GM23338 (cell line): ENCODE results near the gene FHIT. TPM values are rescaled to one million over a fixed set of nuclear protein-coding genes. Genes with fewer than 3 reads are reported as not detected.

Experiments
- ATAC-seq: fragments of 200-7000 bp; cut with Tn5 transposase; 3 replicates; pipeline ENCODE4 v1.9.1; 2020
- DNase-seq: peaks from one replicate; pipeline ENCODE4 v3.0.0-alpha.2; 2015; ENCODE audit warnings: low spot score
- H2AFZ ChIP-seq: fragments of 200-600 bp; sonication (generic); 2 replicates; pipeline ENCODE4 v1.8.0; 2016; ENCODE audit warnings: antibody characterized with exemption, mild to moderate bottlenecking, moderate library complexity
- H3F3A ChIP-seq: fragments of 200-600 bp; sonication (generic); replicated peaks from 2 replicates; pipeline ENCODE4 v1.8.0; 2017; ENCODE audit warnings: antibody characterized with exemption, mixed run types, low read depth
- H3K27ac ChIP-seq: fragments of 200-600 bp; sonication (generic); 2 replicates; pipeline ENCODE4 v1.6.1; 2016; ENCODE audit warnings: low read depth
- H3K27me3 ChIP-seq: fragments of 200-600 bp; sonication (generic); 2 replicates; pipeline ENCODE4 v1.8.0; 2016; ENCODE audit warnings: mild to moderate bottlenecking, mixed run types, moderate library complexity; ENCODE audit not compliant: insufficient read depth
- H3K36me3 ChIP-seq: fragments of 200-600 bp; sonication (generic); 2 replicates; pipeline ENCODE4 v1.8.0; 2016; ENCODE audit warnings: mild to moderate bottlenecking; ENCODE audit not compliant: insufficient read depth
- H3K4me1 ChIP-seq: fragments of 200-600 bp; sonication (generic); 2 replicates; pipeline ENCODE4 v1.8.0; 2016; ENCODE audit warnings: mild to moderate bottlenecking, moderate library complexity; ENCODE audit not compliant: insufficient read depth
- H3K4me2 ChIP-seq: fragments of 200-600 bp; sonication (generic); 2 replicates; pipeline ENCODE4 v1.7.1; 2017; ENCODE audit warnings: mixed run types
- H3K4me3 ChIP-seq: fragments of 200-600 bp; sonication (generic); 2 replicates; pipeline ENCODE4 v1.6.1; 2016; ENCODE audit warnings: mixed run types
- H3K79me2 ChIP-seq: fragments of 200-600 bp; sonication (generic); replicated peaks from 2 replicates; pipeline ENCODE4 v1.8.0; 2017; ENCODE audit warnings: mild to moderate bottlenecking; ENCODE audit not compliant: insufficient read depth
- H3K9me2 ChIP-seq: fragments of 200-600 bp; sonication (generic); 2 replicates; pipeline ENCODE4 v1.8.0; 2017; ENCODE audit not compliant: insufficient read depth
- H4K20me1 ChIP-seq: fragments of 200-600 bp; sonication (generic); replicated peaks from 2 replicates; pipeline ENCODE4 v1.8.0; 2017; ENCODE audit warnings: mild to moderate bottlenecking; ENCODE audit not compliant: insufficient read depth
- H3K27ac Mint-ChIP-seq: 2 replicates; pipeline ENCODE4 v1.8.0; 2020; ENCODE audit warnings: inconsistent platforms, mild to moderate bottlenecking, moderate library complexity, mixed read lengths
- H3K27me3 Mint-ChIP-seq: 3 replicates; pipeline ENCODE4 v1.8.0; 2022; ENCODE audit warnings: low read depth, mild to moderate bottlenecking, moderate library complexity, mixed read lengths, inconsistent platforms; ENCODE audit not compliant: insufficient read depth, poor library complexity
- H3K36me3 Mint-ChIP-seq: 3 replicates; pipeline ENCODE4 v1.8.0; 2021; ENCODE audit warnings: low read depth, mild to moderate bottlenecking, inconsistent platforms, moderate library complexity, mixed read lengths
- H3K4me1 Mint-ChIP-seq: 3 replicates; pipeline ENCODE4 v1.8.0; 2020; ENCODE audit warnings: mild to moderate bottlenecking, inconsistent platforms, mixed read lengths
- H3K4me3 Mint-ChIP-seq: 3 replicates; pipeline ENCODE4 v1.8.0; 2021; ENCODE audit warnings: moderate library complexity, mild to moderate bottlenecking, inconsistent platforms, mixed read lengths
- H3K9me3 Mint-ChIP-seq: 3 replicates; pipeline ENCODE4 v1.8.0; 2020; ENCODE audit warnings: moderate library complexity, mild to moderate bottlenecking, inconsistent platforms, mixed read lengths
- CREB1 ChIP-seq: fragments of 250-450 bp; sonication (Bioruptor Pico); IDR thresholded peaks from 2 replicates; pipeline ENCODE4 v1.5.0; 2020; ENCODE audit warnings: low read depth, mild to moderate bottlenecking, moderate library complexity
- ETS1 ChIP-seq: IDR thresholded peaks from 2 replicates; pipeline ENCODE4 v1.6.1; 2016; ENCODE audit warnings: antibody characterized with exemption
- EZH2 ChIP-seq: fragments of 200-600 bp; sonication (generic); IDR thresholded peaks from one replicate; pipeline ENCODE4 v1.8.0; 2017; ENCODE audit warnings: antibody characterized with exemption, mild to moderate bottlenecking, low read depth; ENCODE audit not compliant: unreplicated experiment
- EZH2phosphoT487 ChIP-seq: fragments of 200-600 bp; sonication (generic); IDR thresholded peaks from one replicate; pipeline ENCODE4 v1.8.1; 2018; ENCODE audit warnings: antibody characterized with exemption; ENCODE audit not compliant: unreplicated experiment
- JUNB ChIP-seq: IDR thresholded peaks from one replicate; pipeline ENCODE4 v1.6.1; 2016; ENCODE audit warnings: antibody characterized with exemption; ENCODE audit not compliant: unreplicated experiment
- NANOG ChIP-seq: IDR thresholded peaks from 2 replicates; pipeline ENCODE4 v1.6.1; 2016; ENCODE audit warnings: antibody characterized with exemption, borderline replicate concordance
- POLR2AphosphoS5 ChIP-seq: IDR thresholded peaks from 2 replicates; pipeline ENCODE4 v1.6.1; 2016; ENCODE audit warnings: antibody characterized with exemption, low read depth
- REST ChIP-seq: IDR thresholded peaks from one replicate; pipeline ENCODE4 v1.6.1; 2018; ENCODE audit warnings: antibody characterized with exemption; ENCODE audit not compliant: unreplicated experiment
- STAT1 ChIP-seq: IDR thresholded peaks from one replicate; pipeline ENCODE4 v1.6.1; 2016; ENCODE audit warnings: antibody characterized with exemption; ENCODE audit not compliant: unreplicated experiment
- ZNF114 ChIP-seq: fragments of 250-450 bp; sonication (Bioruptor Pico); IDR thresholded peaks from 2 replicates; pipeline ENCODE4 v1.5.0; 2020; ENCODE audit warnings: mild to moderate bottlenecking, moderate library complexity
- ZNF331 ChIP-seq: fragments of 250-450 bp; sonication (Bioruptor Pico); IDR thresholded peaks from 2 replicates; pipeline ENCODE4 v1.5.0; 2020; ENCODE audit warnings: low read depth, mild to moderate bottlenecking, moderate library complexity
- ZNF462 ChIP-seq: fragments of 250-450 bp; sonication (Bioruptor Pico); IDR thresholded peaks from 2 replicates; pipeline ENCODE4 v1.5.0; 2020; ENCODE audit warnings: mild to moderate bottlenecking, moderate library complexity
- polyA plus RNA-seq: library from polyadenylated mRNA; unstranded; fragments of >200 nt; fragmentation: Nextera tagmentation; extraction: Ambion mirVana; gene quantifications from 2 replicates; pipeline ENCODE4 v1.2.1, GENCODE V29; 2016
- total RNA-seq: library from RNA; depleted of rRNA; stranded (reverse); fragments of >200 nt; shearing (Covaris generic); gene quantifications from 2 replicates; pipeline ENCODE4 v1.2.3, GENCODE V29; 2014
- TF ChIP-seq, protein P1 (sequence below), 2 experiments: fragments of 200-600 bp in 1 of 2; sonication (generic) in 1 of 2; conservative IDR thresholded peaks; 2 replicates each; pipeline versions ENCODE4 v1.5.1 to v1.6.1; 2016 to 2017; ENCODE audit warnings: antibody characterized with exemption in 2 of 2, low read depth in 2 of 2, mild to moderate bottlenecking in 2 of 2, moderate library complexity in 1 of 2

FHIT gene
- total and polyA plus RNA-seq, 2 experiments from 2014 or later = 3.0 to 8.3 TPM

DNA sequence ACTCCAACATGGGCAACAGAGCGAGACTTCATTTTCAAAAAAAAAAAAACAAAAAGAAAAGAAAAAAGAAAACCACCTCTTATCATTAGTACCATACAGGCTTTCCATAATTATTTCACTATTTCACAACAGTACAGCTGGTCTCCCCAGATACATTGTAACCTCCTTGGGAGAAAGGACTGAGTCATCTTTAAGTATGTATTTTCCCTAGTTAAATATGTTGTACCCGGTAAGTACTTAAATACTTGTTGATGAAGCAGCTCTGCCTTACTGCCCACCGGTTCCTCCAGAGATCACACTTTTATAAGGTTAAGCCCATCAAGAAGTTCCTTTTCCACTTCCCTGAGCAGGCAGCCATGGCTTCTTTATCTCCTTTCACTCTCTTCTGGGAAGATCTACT lies 1412.0 kb downstream of the FHIT start:
- H3K36me3 ChIP-seq = no peaks in the 10 kb centered on the region
- H3K27ac ChIP-seq = no peak overlapping the region
- no peak overlapping the region for H2AFZ ChIP-seq
- no peaks in the 10 kb centered on the region for H3F3A ChIP-seq
- no peaks in the 10 kb centered on the region for H3K27me3 ChIP-seq
- Mint-ChIP-seq H3K9me3 (no peaks in the 10 kb centered on the region), H3K4me3 (no peak overlapping the region), H3K4me1 (no peaks in the 10 kb centered on the region), H3K36me3 (no peaks in the 10 kb centered on the region), H3K27ac (no peak overlapping the region), H3K27me3 (no peaks in the 10 kb centered on the region)
- DNase-seq (no peak), ATAC-seq (no peak)
- H3K4me2 ChIP-seq = no peak overlapping the region
- H3K4me3 ChIP-seq = no peak overlapping the region
- no peaks in the 10 kb centered on the region for H3K79me2 ChIP-seq
- no peaks in the 10 kb centered on the region for H4K20me1 ChIP-seq
- TF ChIP-seq ETS1 = no peak
- TF ChIP-seq POLR2AphosphoS5 = no peak
- no peak for TF ChIP-seq EZH2
- TF ChIP-seq, protein P1, sequence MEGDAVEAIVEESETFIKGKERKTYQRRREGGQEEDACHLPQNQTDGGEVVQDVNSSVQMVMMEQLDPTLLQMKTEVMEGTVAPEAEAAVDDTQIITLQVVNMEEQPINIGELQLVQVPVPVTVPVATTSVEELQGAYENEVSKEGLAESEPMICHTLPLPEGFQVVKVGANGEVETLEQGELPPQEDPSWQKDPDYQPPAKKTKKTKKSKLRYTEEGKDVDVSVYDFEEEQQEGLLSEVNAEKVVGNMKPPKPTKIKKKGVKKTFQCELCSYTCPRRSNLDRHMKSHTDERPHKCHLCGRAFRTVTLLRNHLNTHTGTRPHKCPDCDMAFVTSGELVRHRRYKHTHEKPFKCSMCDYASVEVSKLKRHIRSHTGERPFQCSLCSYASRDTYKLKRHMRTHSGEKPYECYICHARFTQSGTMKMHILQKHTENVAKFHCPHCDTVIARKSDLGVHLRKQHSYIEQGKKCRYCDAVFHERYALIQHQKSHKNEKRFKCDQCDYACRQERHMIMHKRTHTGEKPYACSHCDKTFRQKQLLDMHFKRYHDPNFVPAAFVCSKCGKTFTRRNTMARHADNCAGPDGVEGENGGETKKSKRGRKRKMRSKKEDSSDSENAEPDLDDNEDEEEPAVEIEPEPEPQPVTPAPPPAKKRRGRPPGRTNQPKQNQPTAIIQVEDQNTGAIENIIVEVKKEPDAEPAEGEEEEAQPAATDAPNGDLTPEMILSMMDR (conservative IDR thresholded peaks at IDR 0.05; ENCODE audit: low read depth in 2 of 2) = no peak
- no peak for TF ChIP-seq REST
- no peak for TF ChIP-seq ZNF462 (CRISPR knock-in tag)
- TF ChIP-seq JUNB = no peak
- TF ChIP-seq STAT1 = no peak
- no peak for TF ChIP-seq NANOG
- no peak for TF ChIP-seq ZNF114
- no peak for TF ChIP-seq CREB1 (CRISPR knock-in tag)
- no peak for TF ChIP-seq EZH2phosphoT487
- TF ChIP-seq ZNF331 = no peak
- H3K9me2 ChIP-seq = peaks cover 9% of the 10 kb centered on the region
- H3K4me1 ChIP-seq = no peaks in the 10 kb centered on the region
